NCI-H446 treated with DMSO at 0.1 percent for 48 hours (cell line): ENCODE results near the gene LRBA.
A peak's percentile ranks its signal among the peaks of the same experiment; 100 is the strongest.

Experiments used
- DNase-seq: peaks from one replicate; lab custom pipeline; 2025; lab: John Stamatoyannopoulos, UW

Gene LRBA

GRCh38 chr4:150264595-150265161 is 750.4 kb downstream of the LRBA start:
- no peak for DNase-seq

GRCh38 chr4:150262611-150263010 is 752.5 kb downstream of the LRBA start:
- no peak for DNase-seq

GRCh38 chr4:150261571-150261970 is 753.5 kb downstream of the LRBA start:
- DNase-seq = no peak

GRCh38 chr4:150259861-150260567 is 755.1 kb downstream of the LRBA start:
- DNase-seq = no peak

- DNase-seq = no peak
Observed at GRCh38 chr4:150258569-150258968, 756.5 kb downstream of the LRBA start.

GRCh38 chr4:150256841-150257730 is 758.0 kb downstream of the LRBA start:
- DNase-seq = no peak

- DNase-seq = no peak
Observed at GRCh38 chr4:150256225-150256620, 758.9 kb downstream of the LRBA start.

GRCh38 chr4:150255610-150256224 is 759.4 kb downstream of the LRBA start:
- DNase-seq = no peak

- no peak for DNase-seq
Observed at GRCh38 chr4:150253965-150254630, 761.0 kb downstream of the LRBA start.

- DNase-seq = no peak
Observed at GRCh38 chr4:150253416-150253815, 761.7 kb downstream of the LRBA start.

- no peak for DNase-seq
Observed at GRCh38 chr4:150252741-150253140, 762.3 kb downstream of the LRBA start.

GRCh38 chr4:150252306-150252705 is 762.8 kb downstream of the LRBA start:
- no peak for DNase-seq

- DNase-seq = no peak
Observed at GRCh38 chr4:150251752-150252190, 763.3 kb downstream of the LRBA start.

- no peak for DNase-seq
Observed at GRCh38 chr4:150250998-150251651, 764.0 kb downstream of the LRBA start.

- no peak for DNase-seq
Observed at GRCh38 chr4:150250293-150250997, 764.6 kb downstream of the LRBA start.

- DNase-seq = no peak
Observed at GRCh38 chr4:150248181-150248580, 766.9 kb downstream of the LRBA start.

- no peak for DNase-seq
Observed at GRCh38 chr4:150247184-150247583, 767.9 kb downstream of the LRBA start.

GRCh38 chr4:150244600-150244999 is 770.5 kb downstream of the LRBA start:
- peak; percentile 72 for DNase-seq

- no peak for DNase-seq
Observed at GRCh38 chr4:150243932-150244331, 771.2 kb downstream of the LRBA start.

- DNase-seq = no peak
Observed at GRCh38 chr4:150242820-150243458, 772.1 kb downstream of the LRBA start.
